Endothelial cell of hepatic sinusoid (primary cell): ENCODE data around the gene MAN1A1.

Experiments used
- in situ Hi-C: cut with HindIII; loops from 2 replicates; pipeline ENCODE4 v1.10.0; 2017; ENCODE audit warnings: low sequenced_read_pairs

Gene MAN1A1

GRCh38 chr6:119127627-119128026, 221.9 kb downstream of the MAN1A1 start:
- in situ Hi-C loops = no loop called here
